Keratinocyte (primary cell): ENCODE results near the gene DRC1. TPM values are rescaled to one million over a fixed set of nuclear protein-coding genes. Genes with fewer than 3 reads are reported as not detected.

ENCODE experiments used
- DNase-seq: peaks from one replicate; pipeline ENCODE4 v3.0.0-alpha.2; 2011; ENCODE audit warnings: low read depth, missing footprints, low spot score
- FAIRE-seq: peaks from 2 replicates; lab custom pipeline; 2011; peaks lifted over from hg19 to GRCh38; lab: Jason Lieb, UNC
- H2AFZ ChIP-seq: 2 replicates; pipeline ENCODE4 v1.6.0; 2012; ENCODE audit warnings: low read length, control low read depth, inconsistent platforms; ENCODE audit not compliant: control insufficient read depth
- H3K27ac ChIP-seq: 2 replicates; pipeline ENCODE4 v1.5.1; 2011; ENCODE audit warnings: low read length; ENCODE audit not compliant: control insufficient read depth, insufficient read depth
- H3K27me3 ChIP-seq: 3 replicates; pipeline ENCODE4 v1.6.0; 2011; ENCODE audit warnings: low read length; ENCODE audit not compliant: control insufficient read depth, insufficient read depth; ENCODE audit errors: extremely low read depth
- H3K36me3 ChIP-seq, 2 experiments: 2 replicates in 1 of 2; 3 replicates in 1 of 2; pipeline ENCODE4 v1.5.1; 2011; ENCODE audit warnings: low read length in 2 of 2, mild to moderate bottlenecking in 1 of 2; ENCODE audit not compliant: control insufficient read depth in 2 of 2, insufficient read depth in 2 of 2; ENCODE audit errors: extremely low read depth in 1 of 2
- H3K4me1 ChIP-seq: 3 replicates; pipeline ENCODE4 v1.5.1; 2011; ENCODE audit warnings: low read length; ENCODE audit not compliant: control insufficient read depth, insufficient read depth; ENCODE audit errors: extremely low read depth
- H3K4me2 ChIP-seq: 3 replicates; pipeline ENCODE4 v1.6.0; 2011; ENCODE audit warnings: low read depth, low read length; ENCODE audit not compliant: control insufficient read depth, insufficient read depth; ENCODE audit errors: extremely low read depth
- H3K4me3 ChIP-seq, 3 experiments: fragments of 200-600 bp in 1 of 3; sonication (generic) in 1 of 3; 2 replicates in 2 of 3; 3 replicates in 1 of 3; pipeline ENCODE4 v1.5.1; 2011 to 2016; ENCODE audit warnings: low read length in 3 of 3, mild to moderate bottlenecking in 3 of 3, control low read depth in 2 of 3, inconsistent platforms in 1 of 3, low read depth in 1 of 3, mixed read lengths in 1 of 3, mixed run types in 1 of 3, moderate library complexity in 1 of 3; ENCODE audit not compliant: control insufficient read depth in 2 of 3, insufficient read depth in 2 of 3; ENCODE audit errors: extremely low read depth in 1 of 3
- H3K79me2 ChIP-seq: 2 replicates; pipeline ENCODE4 v1.6.0; 2012; ENCODE audit warnings: low read length; ENCODE audit not compliant: control insufficient read depth, insufficient read depth
- H3K9ac ChIP-seq: 3 replicates; pipeline ENCODE4 v1.6.0; 2011; ENCODE audit warnings: low read length; ENCODE audit not compliant: control insufficient read depth, insufficient read depth; ENCODE audit errors: extremely low read depth
- H3K9me1 ChIP-seq: 3 replicates; pipeline ENCODE4 v1.6.0; 2011; ENCODE audit warnings: low read length; ENCODE audit not compliant: control insufficient read depth, insufficient read depth; ENCODE audit errors: extremely low read depth
- H3K9me3 ChIP-seq: 2 replicates; pipeline ENCODE4 v1.5.1; 2012; ENCODE audit warnings: low read depth, low read length; ENCODE audit not compliant: control insufficient read depth
- H4K20me1 ChIP-seq: 3 replicates; pipeline ENCODE4 v1.6.0; 2011; ENCODE audit warnings: low read length; ENCODE audit not compliant: control insufficient read depth, insufficient read depth; ENCODE audit errors: extremely low read depth
- CTCF ChIP-seq, 3 experiments: IDR thresholded peaks in 1 of 3; conservative IDR thresholded peaks in 1 of 3; optimal IDR thresholded peaks in 1 of 3; 2 replicates in 2 of 3; 3 replicates in 1 of 3; pipeline versions ENCODE3 to v1.5.1; 2011; ENCODE audit warnings: low read length in 3 of 3, mild to moderate bottlenecking in 3 of 3, moderate library complexity in 2 of 3, control low read depth in 1 of 3, inconsistent platforms in 1 of 3; ENCODE audit not compliant: insufficient read depth in 2 of 3; ENCODE audit errors: extremely low read depth in 1 of 3
- EZH2 ChIP-seq: IDR thresholded peaks from one replicate; pipeline ENCODE4 v1.6.1; 2012; ENCODE audit warnings: inconsistent platforms, mild to moderate bottlenecking, low read length, moderate library complexity
- dilution Hi-C: fragments of 300-500 bp; cut with MboI; formaldehyde crosslinking; loops from one replicate; pipeline ENCODE4 v1.7.0; 2020; ENCODE audit warnings: low sequenced_read_pairs; ENCODE audit not compliant: extremely low pct_ligation_motif_present
- polyA plus RNA-seq, 5 experiments: library from polyadenylated mRNA; depleted of rRNA in 3 of 5; stranded (reverse) in 3 of 5; stranded (forward) in 1 of 5; unstranded in 1 of 5; fragments of >200 nt; gene quantifications; 1 replicate in 1 of 5; 2 replicates in 3 of 5; 3 replicates in 1 of 5; pipeline versions ENCODE4 v1.2.1 to v1.2.3, GENCODE V29; 2011 to 2012; ENCODE audit warnings: missing spikeins in 2 of 5, low read depth in 1 of 5, low replicate concordance in 1 of 5

The DRC1 gene
- polyA plus RNA-seq, 1 donor (not counting 4 experiments of a cell fraction or from before 2014, with no cell fraction given), result not detected

DNA sequence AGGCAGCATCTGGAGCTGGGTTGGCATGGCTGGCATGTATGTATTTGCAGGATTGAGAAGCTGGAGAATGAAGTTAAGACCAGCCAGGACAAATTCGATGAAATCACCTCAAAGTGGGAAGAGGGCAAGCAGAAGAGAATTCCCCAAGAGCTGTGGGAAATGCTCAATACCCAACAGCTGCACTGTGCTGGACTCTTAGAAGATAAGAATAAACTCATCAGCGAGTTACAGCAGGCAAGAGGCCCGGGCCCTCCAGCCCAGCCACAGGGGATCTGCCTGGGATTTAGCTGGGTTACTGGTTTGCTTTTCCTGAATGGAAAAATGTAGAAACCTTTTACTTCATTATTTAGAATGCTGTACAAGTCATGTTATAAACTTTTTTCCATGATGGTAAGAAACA, 22.5 kb downstream of the DRC1 start:
- dilution Hi-C loops, result no loop called here
- no peak overlapping the region for H3K27ac ChIP-seq
- TF ChIP-seq CTCF (optimal IDR thresholded peaks at IDR 0.05 in 1 of 3, IDR thresholded peaks at IDR 0.05 in 1 of 3, conservative IDR thresholded peaks at IDR 0.05 in 1 of 3; ENCODE audit: extremely low read depth in 1 of 3, insufficient read depth in 2 of 3, low read length in 3 of 3) (no peak), EZH2 (no peak)

DNA sequence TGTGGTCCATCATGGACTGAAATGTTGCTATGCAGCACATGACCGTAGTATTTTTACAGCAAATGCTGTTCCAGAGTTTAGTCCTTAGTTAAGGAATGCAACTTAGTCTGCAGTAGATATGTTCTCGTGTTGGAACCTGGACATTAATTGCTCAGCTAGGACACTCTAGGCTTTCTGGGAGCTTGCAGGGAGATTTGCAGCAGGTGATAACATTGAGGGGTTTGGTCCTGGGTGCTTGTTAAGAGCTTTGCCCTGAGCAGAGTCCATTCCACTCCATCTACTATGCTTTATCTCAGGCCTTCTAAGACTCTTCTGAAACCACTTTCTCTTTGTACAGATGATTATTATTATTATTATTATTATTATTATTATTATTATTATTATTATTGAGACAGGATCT, 27.1 kb downstream of the DRC1 start:
- TF ChIP-seq EZH2, result no peak
- no peak for TF ChIP-seq CTCF (optimal IDR thresholded peaks at IDR 0.05 in 1 of 3, IDR thresholded peaks at IDR 0.05 in 1 of 3, conservative IDR thresholded peaks at IDR 0.05 in 1 of 3; ENCODE audit: extremely low read depth in 1 of 3, insufficient read depth in 2 of 3, low read length in 3 of 3)
- H3K9ac ChIP-seq, result no peak overlapping the region
- no peak overlapping the region for H3K4me3 ChIP-seq
- H3K36me3 ChIP-seq, result no peaks in the 10 kb centered on the region
- dilution Hi-C loops, result no loop called here
- no peaks in the 10 kb centered on the region for H3K9me1 ChIP-seq
- no peaks in the 10 kb centered on the region for H3K9me3 ChIP-seq
- no peaks in the 10 kb centered on the region for H3K79me2 ChIP-seq
- H3K27me3 ChIP-seq, result peaks cover 8% of the 10 kb centered on the region
- H3K27ac ChIP-seq, result no peak overlapping the region
- no peak for FAIRE-seq
- no peak overlapping the region for H2AFZ ChIP-seq
- H4K20me1 ChIP-seq, result no peaks in the 10 kb centered on the region
- H3K4me1 ChIP-seq, result no peaks in the 10 kb centered on the region
- H3K4me2 ChIP-seq, result no peak overlapping the region
- no peak for DNase-seq

More for the DNA sequence above, 22.5 kb downstream of the DRC1 start:
- H3K9me3 ChIP-seq, result no peaks in the 10 kb centered on the region
- H3K4me3 ChIP-seq, result no peak overlapping the region
- H4K20me1 ChIP-seq, result no peaks in the 10 kb centered on the region
- no peaks in the 10 kb centered on the region for H3K79me2 ChIP-seq
- no peak overlapping the region for H2AFZ ChIP-seq
- no peak overlapping the region for H3K9ac ChIP-seq
- no peak overlapping the region for H3K4me2 ChIP-seq
- no peaks in the 10 kb centered on the region for H3K4me1 ChIP-seq
- FAIRE-seq, result no peak
- no peaks in the 10 kb centered on the region for H3K36me3 ChIP-seq
- no peaks in the 10 kb centered on the region for H3K9me1 ChIP-seq
- H3K27me3 ChIP-seq, result no peaks in the 10 kb centered on the region
- no peak for DNase-seq
